H7 (cell line): Measurements from ENCODE around the gene QDPR. TPM values are rescaled to one million over a fixed set of nuclear protein-coding genes. Genes with fewer than 3 reads are reported as not detected.

Experiments
- DNase-seq: peaks from one replicate; pipeline ENCODE4 v3.0.0; 2012
- H3K27me3 ChIP-seq: 2 replicates; pipeline ENCODE4 v1.6.0; 2011; ENCODE audit warnings: mild to moderate bottlenecking, low read length; ENCODE audit not compliant: control insufficient read depth, insufficient read depth
- H3K36me3 ChIP-seq: replicated peaks from 2 replicates; pipeline ENCODE4 v1.5.1; 2011; ENCODE audit warnings: low read length; ENCODE audit not compliant: control insufficient read depth, insufficient read depth
- H3K4me3 ChIP-seq: 2 replicates; pipeline ENCODE4 v1.5.1; 2011; ENCODE audit warnings: low read depth, mild to moderate bottlenecking, control low read depth, low read length, moderate library complexity; ENCODE audit not compliant: insufficient read depth
- total RNA-seq: library from RNA; depleted of rRNA; stranded (reverse); fragments of >200 nt; shearing (Covaris generic); gene quantifications from 2 replicates; pipeline ENCODE4 v1.2.3, GENCODE V29; 2014; rRNA removed

QDPR gene
- total RNA-seq: 12.2 and 12.8 TPM in 2 replicates

GRCh38 chr4:17511950-17512795, at the start of gene QDPR:
QDPR (minus strand) TSS chr4:17512090; CDS start chr4:17512054, 36 bp downstream.
- DNase-seq: peak; percentile 94
- Histone ChIP-seq H3K36me3 (no peaks in the 10 kb centered on the region; the same call in 1 of the 2 replicates), H3K4me3 (peak within 1 kb of the TSS; percentile 58), H3K27me3 (peaks cover 5% of the 10 kb centered on the region)

- Histone ChIP-seq H3K36me3 (no peaks in the 10 kb centered on the region), H3K4me3 (no peak overlapping the region), H3K27me3 (no peaks in the 10 kb centered on the region)
- no peak for DNase-seq
Observed at GRCh38 chr4:17561195-17561909, 49.5 kb upstream of the QDPR start.

- no peak for DNase-seq
- Histone ChIP-seq H3K4me3 (no peak overlapping the region), H3K27me3 (no peaks in the 10 kb centered on the region), H3K36me3 (no peaks in the 10 kb centered on the region)
Observed at GRCh38 chr4:17560065-17560673, 48.3 kb upstream of the QDPR start.

- Histone ChIP-seq H3K36me3 (no peaks in the 10 kb centered on the region), H3K27me3 (no peaks in the 10 kb centered on the region), H3K4me3 (no peak overlapping the region)
- DNase-seq: no peak
Observed at GRCh38 chr4:17559709-17560048, 47.8 kb upstream of the QDPR start.

- DNase-seq: no peak
- H3K4me3 ChIP-seq: no peak overlapping the region
- H3K27me3 ChIP-seq: no peaks in the 10 kb centered on the region
- H3K36me3 ChIP-seq: no peaks in the 10 kb centered on the region
Observed at GRCh38 chr4:17558941-17559708, 47.2 kb upstream of the QDPR start.

GRCh38 chr4:17557880-17558279, 46.0 kb upstream of the QDPR start:
- DNase-seq: no peak
- no peaks in the 10 kb centered on the region for H3K36me3 ChIP-seq
- no peak overlapping the region for H3K4me3 ChIP-seq
- H3K27me3 ChIP-seq: no peaks in the 10 kb centered on the region

GRCh38 chr4:17556498-17556897, 44.6 kb upstream of the QDPR start:
- no peak for DNase-seq
- Histone ChIP-seq H3K27me3 (no peaks in the 10 kb centered on the region), H3K36me3 (no peaks in the 10 kb centered on the region), H3K4me3 (no peak overlapping the region)

- Histone ChIP-seq H3K27me3 (no peaks in the 10 kb centered on the region), H3K4me3 (no peak overlapping the region), H3K36me3 (no peaks in the 10 kb centered on the region)
- DNase-seq: no peak
Observed at GRCh38 chr4:17554568-17554967, 42.7 kb upstream of the QDPR start.

- no peaks in the 10 kb centered on the region for H3K36me3 ChIP-seq
- no peak overlapping the region for H3K4me3 ChIP-seq
- DNase-seq: no peak
- no peaks in the 10 kb centered on the region for H3K27me3 ChIP-seq
Observed at GRCh38 chr4:17552427-17552826, 40.5 kb upstream of the QDPR start.

- no peak overlapping the region for H3K4me3 ChIP-seq
- H3K36me3 ChIP-seq: no peaks in the 10 kb centered on the region
- H3K27me3 ChIP-seq: no peaks in the 10 kb centered on the region
- DNase-seq: no peak
Observed at GRCh38 chr4:17550549-17550948, 38.7 kb upstream of the QDPR start.

GRCh38 chr4:17546678-17547077, 34.8 kb upstream of the QDPR start:
- DNase-seq: no peak
- no peak overlapping the region for H3K4me3 ChIP-seq
- H3K36me3 ChIP-seq: no peaks in the 10 kb centered on the region
- H3K27me3 ChIP-seq: no peaks in the 10 kb centered on the region

- DNase-seq: no peak
- Histone ChIP-seq H3K27me3 (no peaks in the 10 kb centered on the region), H3K36me3 (no peaks in the 10 kb centered on the region), H3K4me3 (no peak overlapping the region)
Observed at GRCh38 chr4:17546222-17546621, 34.3 kb upstream of the QDPR start.

GRCh38 chr4:17545374-17546140, 33.7 kb upstream of the QDPR start:
- Histone ChIP-seq H3K27me3 (no peaks in the 10 kb centered on the region), H3K36me3 (no peaks in the 10 kb centered on the region), H3K4me3 (no peak overlapping the region)
- no peak for DNase-seq

- no peaks in the 10 kb centered on the region for H3K36me3 ChIP-seq
- DNase-seq: no peak
- no peak overlapping the region for H3K4me3 ChIP-seq
- H3K27me3 ChIP-seq: no peaks in the 10 kb centered on the region
Observed at GRCh38 chr4:17544831-17545234, 32.9 kb upstream of the QDPR start.
